Lower leg skin (tissue), 4 donors: ENCODE data around the gene LAMC3. TPM values are rescaled to one million over a fixed set of nuclear protein-coding genes. Genes with fewer than 3 reads are reported as not detected.

Source experiments
- DNase-seq, 2 donors: peaks; one replicate each; pipeline ENCODE4 v3.0.0-alpha.2; 2019; ENCODE audit warnings: low spot score in 2 of 2
- H3K4me3 ChIP-seq: fragments of 200-600 bp; sonication (generic); 2 replicates; pipeline ENCODE4 v1.5.1; 2017; ENCODE audit warnings: mild to moderate bottlenecking, low read depth; ENCODE audit not compliant: poor library complexity, severe bottlenecking
- POLR2A ChIP-seq, 2 donors: fragments of 450-650 bp; IDR thresholded peaks; one replicate each; pipeline ENCODE4 v1.6.1; 2016 to 2017; ENCODE audit warnings: antibody characterized with exemption in 2 of 2, mild to moderate bottlenecking in 1 of 2, moderate library complexity in 1 of 2
- WGBS, 2 donors: methylation state at CpG; one replicate each; pipeline ENCODE4 v1.1.5; 2018; 5-methylcytosine and 5-hydroxymethylcytosine counted together
- intact Hi-C: fragments of 100-400 bp; cut with DNase I; formaldehyde crosslinking; loops from one replicate; pipeline ENCODE4 v1.15.0; 2023; ENCODE audit warnings: low total_unique reads
- total RNA-seq, 4 donors: library from RNA; depleted of rRNA; stranded (reverse); fragments of >200 nt; gene quantifications; one replicate each; pipeline ENCODE4 v1.1.0, GENCODE V29; 2016
- TF ChIP-seq, protein P1 (sequence below), 3 donors: fragments of 450-650 bp; IDR thresholded peaks; one replicate each; pipeline ENCODE4 v1.5.1; 2016; ENCODE audit warnings: antibody characterized with exemption in 3 of 3, mild to moderate bottlenecking in 3 of 3, moderate library complexity in 2 of 3

The LAMC3 gene
- total RNA-seq, 4 donors from 2014 or later: 9.1 to 23.0 (median 11.2) TPM

DNA sequence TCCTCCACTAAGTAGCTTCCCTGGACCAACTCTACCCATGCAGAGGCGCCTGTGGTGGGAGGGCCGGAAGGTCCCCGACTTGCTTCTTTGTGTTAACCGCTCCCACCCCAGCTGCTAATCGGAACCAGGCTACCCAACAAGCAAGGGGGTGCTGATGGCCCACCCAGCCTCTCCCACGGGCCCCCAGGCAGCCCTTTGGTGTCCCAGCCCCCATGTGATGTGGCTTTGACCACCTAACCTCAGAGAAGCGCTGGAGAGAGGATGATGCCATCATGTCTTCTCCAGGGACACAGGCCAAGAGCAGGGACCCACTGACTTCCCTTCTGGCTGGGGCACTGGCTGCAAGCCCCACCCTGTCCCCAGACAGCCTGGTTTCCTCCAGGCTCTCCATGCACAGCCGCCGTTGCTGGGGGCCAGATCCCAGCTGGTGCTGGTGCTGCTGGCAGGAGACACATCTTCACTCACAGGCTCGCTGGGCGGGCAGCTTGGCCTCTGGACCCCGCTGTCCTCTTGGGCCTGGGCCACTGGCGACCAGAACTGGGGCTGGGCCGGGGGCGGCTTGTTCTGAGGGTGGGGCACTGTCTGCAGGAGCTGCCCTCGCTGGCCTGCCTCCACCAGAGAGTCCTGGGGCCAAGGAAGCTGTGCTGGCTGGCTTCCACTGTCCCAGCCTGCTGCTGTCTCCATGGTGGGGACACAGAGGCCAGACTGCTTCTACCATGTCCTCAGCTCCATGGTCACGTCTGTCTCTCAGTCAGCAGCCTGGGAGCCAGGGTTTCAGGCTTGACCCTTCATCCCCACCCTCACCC lies 27.8 kb downstream of the LAMC3 start:
- intact Hi-C loops: no loop called here
- WGBS, 2 donors: 43 to 61% methylated on average over 16 to 17 of the region's 17 CpGs
- TF ChIP-seq, protein P1, sequence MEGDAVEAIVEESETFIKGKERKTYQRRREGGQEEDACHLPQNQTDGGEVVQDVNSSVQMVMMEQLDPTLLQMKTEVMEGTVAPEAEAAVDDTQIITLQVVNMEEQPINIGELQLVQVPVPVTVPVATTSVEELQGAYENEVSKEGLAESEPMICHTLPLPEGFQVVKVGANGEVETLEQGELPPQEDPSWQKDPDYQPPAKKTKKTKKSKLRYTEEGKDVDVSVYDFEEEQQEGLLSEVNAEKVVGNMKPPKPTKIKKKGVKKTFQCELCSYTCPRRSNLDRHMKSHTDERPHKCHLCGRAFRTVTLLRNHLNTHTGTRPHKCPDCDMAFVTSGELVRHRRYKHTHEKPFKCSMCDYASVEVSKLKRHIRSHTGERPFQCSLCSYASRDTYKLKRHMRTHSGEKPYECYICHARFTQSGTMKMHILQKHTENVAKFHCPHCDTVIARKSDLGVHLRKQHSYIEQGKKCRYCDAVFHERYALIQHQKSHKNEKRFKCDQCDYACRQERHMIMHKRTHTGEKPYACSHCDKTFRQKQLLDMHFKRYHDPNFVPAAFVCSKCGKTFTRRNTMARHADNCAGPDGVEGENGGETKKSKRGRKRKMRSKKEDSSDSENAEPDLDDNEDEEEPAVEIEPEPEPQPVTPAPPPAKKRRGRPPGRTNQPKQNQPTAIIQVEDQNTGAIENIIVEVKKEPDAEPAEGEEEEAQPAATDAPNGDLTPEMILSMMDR (IDR thresholded peaks at IDR 0.05): no peak
- TF ChIP-seq POLR2A (IDR thresholded peaks at IDR 0.05): no peak
- DNase-seq: peak in 1 of 2 donors; percentile 20
- H3K4me3 ChIP-seq: no peak overlapping the region

DNA sequence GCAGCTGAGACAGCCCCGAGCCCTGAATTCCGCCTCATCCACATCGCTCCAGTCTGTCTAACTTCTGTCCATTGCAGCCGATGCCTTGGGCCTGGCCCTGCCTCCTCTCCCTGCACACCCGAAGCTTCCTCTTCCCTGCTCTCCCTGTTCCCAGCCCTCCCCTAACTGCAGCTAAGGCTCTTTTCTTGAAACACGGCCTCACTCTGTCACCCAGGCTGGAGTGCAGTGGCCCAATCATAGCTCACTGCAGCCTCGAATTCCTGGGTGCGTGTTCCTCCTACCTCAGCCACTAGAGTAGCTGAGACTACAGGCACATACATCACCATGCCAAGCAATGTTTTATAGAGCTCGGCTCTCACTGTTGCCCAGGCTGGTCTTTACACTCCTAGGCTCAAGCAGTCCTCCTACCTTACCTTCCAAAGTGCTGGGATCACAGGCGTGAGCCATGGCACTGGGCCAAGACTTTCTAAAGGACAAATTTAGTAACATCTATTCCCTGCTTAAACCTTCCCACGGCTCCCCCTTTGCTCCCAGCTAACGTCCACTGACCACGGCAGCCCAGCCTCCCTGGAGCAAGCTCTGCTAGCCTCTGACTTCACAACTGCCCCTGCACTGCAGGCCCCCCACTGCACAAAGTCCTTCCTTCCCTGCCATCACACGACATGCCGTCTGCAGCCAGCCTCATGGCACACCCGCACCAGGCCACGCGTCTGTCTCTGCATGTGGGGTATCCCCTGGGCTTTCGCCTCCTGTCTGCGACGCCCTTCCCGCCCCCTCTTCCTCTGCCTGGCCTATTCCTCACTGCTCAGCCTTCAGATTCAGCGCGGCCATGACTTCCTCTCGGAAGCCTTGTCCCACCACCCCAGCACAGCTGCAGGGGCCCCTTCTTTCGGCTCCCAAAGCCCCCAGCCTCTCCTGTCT lies 28.6 kb downstream of the LAMC3 start:
- intact Hi-C loops: no loop called here
- no peak for DNase-seq
- no peak for TF ChIP-seq POLR2A (IDR thresholded peaks at IDR 0.05)
- TF ChIP-seq, protein P1 (IDR thresholded peaks at IDR 0.05): no peak
- no peak overlapping the region for H3K4me3 ChIP-seq
- 52 to 53% methylated on average over 26 of the region's 26 CpGs for WGBS, 2 donors

DNA sequence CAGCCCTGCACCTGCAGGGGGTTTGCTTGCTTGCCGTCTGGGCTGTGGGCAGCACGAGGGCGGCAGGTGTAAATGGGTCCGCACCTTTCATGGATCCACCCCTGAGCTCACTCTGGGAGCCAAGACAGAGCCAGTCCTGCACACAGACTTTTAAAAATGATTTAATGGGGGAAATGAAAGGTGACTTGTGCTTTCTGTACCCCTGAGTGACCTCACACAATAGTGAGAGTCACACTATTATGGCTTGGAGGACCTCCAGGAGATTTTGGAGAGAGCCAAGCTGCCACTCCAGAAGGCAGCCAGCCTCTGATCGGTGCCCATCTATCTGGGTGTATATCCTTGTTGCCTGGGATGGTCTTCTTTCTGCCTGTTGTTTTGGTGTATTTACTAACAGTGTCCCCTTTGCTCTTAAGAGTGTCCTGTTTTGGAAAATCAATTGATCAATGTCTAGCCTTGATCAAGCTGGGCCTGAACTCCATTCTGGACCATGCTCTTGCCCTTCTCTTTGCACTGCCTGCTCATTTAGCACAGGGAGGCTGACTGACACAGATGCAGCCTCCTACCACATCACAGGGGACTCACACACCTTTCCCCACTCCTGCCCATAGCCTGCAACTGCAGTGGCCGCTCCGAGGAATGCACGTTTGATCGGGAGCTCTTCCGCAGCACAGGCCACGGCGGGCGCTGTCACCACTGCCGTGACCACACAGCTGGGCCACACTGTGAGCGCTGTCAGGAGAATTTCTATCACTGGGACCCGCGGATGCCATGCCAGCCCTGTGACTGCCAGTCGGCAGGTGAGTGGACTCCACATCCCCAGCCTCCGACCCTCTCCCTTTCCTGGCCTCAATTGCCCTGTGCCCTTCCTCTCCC lies 29.5 kb downstream of the LAMC3 start:
- TF ChIP-seq POLR2A (IDR thresholded peaks at IDR 0.05): no peak
- TF ChIP-seq, protein P1 (IDR thresholded peaks at IDR 0.05): no peak
- intact Hi-C loops: no loop called here
- 90 to 91% methylated on average over 19 of the region's 19 CpGs for WGBS, 2 donors
- H3K4me3 ChIP-seq: no peak overlapping the region
- DNase-seq: no peak

DNA sequence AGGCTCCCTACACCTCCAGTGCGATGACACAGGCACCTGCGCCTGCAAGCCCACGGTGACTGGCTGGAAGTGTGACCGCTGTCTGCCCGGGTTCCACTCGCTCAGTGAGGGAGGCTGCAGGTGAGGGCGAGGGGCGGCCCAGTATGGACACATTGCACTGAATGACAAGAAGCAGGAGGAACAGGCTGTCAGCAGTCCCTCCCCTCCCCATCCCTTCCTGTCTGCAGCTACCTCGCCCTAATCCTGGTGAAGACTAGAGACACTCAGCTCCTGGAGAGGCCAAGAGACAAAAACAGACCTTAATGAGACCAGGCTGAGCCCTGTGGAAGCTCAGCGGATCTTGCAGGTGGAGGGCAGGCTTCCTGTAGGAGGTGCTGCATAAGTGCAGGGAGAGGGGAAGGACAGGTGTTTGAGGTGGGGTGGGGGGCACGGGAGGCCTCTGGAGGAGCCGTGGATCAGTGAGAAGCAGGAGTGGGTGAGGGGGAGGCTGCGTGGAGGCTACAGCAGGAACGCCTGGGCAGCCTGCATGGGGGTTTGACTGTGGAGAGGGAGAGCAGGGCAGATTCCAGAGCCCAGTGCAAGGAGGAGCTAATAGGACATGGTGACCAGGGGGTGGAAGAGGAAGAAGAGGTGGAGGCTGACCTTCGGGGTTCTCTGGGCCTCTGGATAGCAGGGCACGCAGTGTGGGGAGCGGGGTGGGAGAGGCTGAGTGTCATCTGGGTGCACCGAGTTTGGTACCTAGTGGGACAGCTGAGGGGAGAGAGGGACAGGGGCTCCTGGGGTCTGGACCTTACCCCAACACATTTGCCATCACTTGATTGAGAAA lies 30.4 kb downstream of the LAMC3 start:
- no peak for TF ChIP-seq POLR2A (IDR thresholded peaks at IDR 0.05)
- TF ChIP-seq, protein P1 (IDR thresholded peaks at IDR 0.05): no peak
- no peak for DNase-seq
- intact Hi-C loops: no loop called here
- 80 to 84% methylated on average over 18 of the region's 18 CpGs for WGBS, 2 donors
- no peak overlapping the region for H3K4me3 ChIP-seq

DNA sequence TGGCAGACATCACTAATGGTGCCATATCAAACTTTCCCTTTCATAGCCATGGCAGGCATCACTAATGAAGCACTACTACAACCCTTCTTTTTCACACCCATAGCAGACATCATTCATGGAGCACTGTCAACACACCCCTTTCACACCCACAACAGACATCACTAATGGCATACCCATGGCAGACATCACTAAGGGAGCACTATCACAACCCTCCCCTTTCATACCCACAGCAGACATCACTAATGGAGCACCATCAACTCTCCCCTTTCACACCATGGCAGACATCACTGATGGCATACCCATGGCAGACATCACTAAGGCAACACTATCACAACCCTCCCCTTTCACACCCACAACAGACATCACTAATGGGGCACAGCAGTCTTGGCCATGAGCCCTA lies 33.7 kb downstream of the LAMC3 start:
- intact Hi-C loops: loop anchor here (10.0 kb wide), 1 partner anchor 338 kb away; no protein-coding TSS in a partner anchor
- TF ChIP-seq, protein P1 (IDR thresholded peaks at IDR 0.05): no peak
- no peak for TF ChIP-seq POLR2A (IDR thresholded peaks at IDR 0.05)
- no peak for DNase-seq
- no peak overlapping the region for H3K4me3 ChIP-seq
